Endothelial cell of umbilical vein (primary cell): Measurements from ENCODE around the gene PTK6. TPM values are rescaled to one million over a fixed set of nuclear protein-coding genes. Genes with fewer than 3 reads are reported as not detected.
A peak's percentile ranks its signal among the peaks of the same experiment; 100 is the strongest.

Experiments used
- BruUV-seq: library from RNA; stranded (reverse); fragments of 400-500 nt; replicated peaks from 2 replicates; lab custom pipeline; 2021; lab: Mats Ljungman, UMichigan
- CTCF ChIA-PET: fragments of 300-600, 350-600 bp; sonication (Branson Sonifier 250); formaldehyde crosslinking; loops from one replicate; lab custom pipeline; 2021; ENCODE audit warnings: antibody characterized with exemption, inconsistent platforms; lab: Charles Lee
- POLR2A ChIA-PET: fragments of 300-600, 350-600 bp; sonication (Branson Sonifier 250); formaldehyde crosslinking; loops from one replicate; lab custom pipeline; 2021; ENCODE audit warnings: antibody characterized with exemption, inconsistent platforms; lab: Charles Lee
- DNase-seq: peaks from one replicate; pipeline ENCODE4 v3.0.0-alpha.2; 2011; ENCODE audit warnings: low read depth, low spot score
- FAIRE-seq: peaks from 2 replicates; lab custom pipeline; 2011; peaks lifted over from hg19 to GRCh38; lab: Jason Lieb, UNC
- H2AFZ ChIP-seq: 2 replicates; pipeline ENCODE4 v1.6.0; 2012; ENCODE audit warnings: low read depth, low read length, control low read depth, inconsistent platforms
- H3K27ac ChIP-seq: 2 replicates; pipeline ENCODE4 v1.5.1; 2011; ENCODE audit warnings: low read depth, mild to moderate bottlenecking, control low read depth, low read length, moderate library complexity; ENCODE audit not compliant: insufficient read depth
- H3K27me3 ChIP-seq, 2 experiments: 2 replicates each; pipeline versions ENCODE4 v1.6.0 to v1.6.1; 2011; ENCODE audit warnings: low read length in 2 of 2, mixed read lengths in 1 of 2; ENCODE audit not compliant: control insufficient read depth in 2 of 2, insufficient read depth in 2 of 2
- H3K36me3 ChIP-seq, 2 experiments: 2 replicates in 1 of 2; 3 replicates in 1 of 2; pipeline ENCODE4 v1.5.1; 2011; ENCODE audit warnings: low read length in 2 of 2, mild to moderate bottlenecking in 1 of 2, moderate library complexity in 1 of 2; ENCODE audit not compliant: control insufficient read depth in 2 of 2, insufficient read depth in 2 of 2; ENCODE audit errors: extremely low read depth in 1 of 2
- H3K4me1 ChIP-seq: 3 replicates; pipeline ENCODE4 v1.5.1; 2011; ENCODE audit warnings: mild to moderate bottlenecking, low read length; ENCODE audit not compliant: control insufficient read depth, insufficient read depth; ENCODE audit errors: extremely low read depth
- H3K4me2 ChIP-seq: 2 replicates; pipeline ENCODE4 v1.6.1; 2011; ENCODE audit warnings: low read length, control low read depth, mixed read lengths; ENCODE audit not compliant: insufficient read depth
- H3K4me3 ChIP-seq, 3 experiments: fragments of 200-600 bp in 1 of 3; sonication (generic), shearing (Covaris generic) in 1 of 3; replicated peaks in 1 of 3; 2 replicates each; pipeline ENCODE4 v1.5.1; 2011 to 2016; ENCODE audit warnings: control low read depth in 3 of 3, low read length in 3 of 3, mild to moderate bottlenecking in 2 of 3, inconsistent platforms in 1 of 3, low read depth in 1 of 3, moderate library complexity in 1 of 3; ENCODE audit not compliant: insufficient read depth in 1 of 3
- H3K79me2 ChIP-seq: 2 replicates; pipeline ENCODE4 v1.6.0; 2012; ENCODE audit warnings: low read length, inconsistent platforms; ENCODE audit not compliant: control insufficient read depth, insufficient read depth
- H3K9ac ChIP-seq: replicated peaks from 2 replicates; pipeline ENCODE3; 2011; ENCODE audit warnings: low read length, control low read depth; ENCODE audit not compliant: insufficient read depth; ENCODE audit errors: extremely low read depth
- H3K9me1 ChIP-seq: replicated peaks from 3 replicates; pipeline ENCODE4 v1.6.0; 2011; ENCODE audit warnings: mild to moderate bottlenecking, low read length; ENCODE audit not compliant: control insufficient read depth, insufficient read depth; ENCODE audit errors: extremely low read depth
- H3K9me3 ChIP-seq: replicated peaks from 2 replicates; pipeline ENCODE4 v1.5.1; 2012; ENCODE audit warnings: low read length, inconsistent platforms; ENCODE audit not compliant: control insufficient read depth, insufficient read depth
- H4K20me1 ChIP-seq: replicated peaks from 2 replicates; pipeline ENCODE3; 2011; ENCODE audit warnings: mild to moderate bottlenecking, low read length; ENCODE audit not compliant: control insufficient read depth, insufficient read depth; ENCODE audit errors: extremely low read depth
- GATA2 ChIP-seq: IDR thresholded peaks from 2 replicates; pipeline ENCODE4 v1.7.0; 2011; ENCODE audit warnings: low read depth, mild to moderate bottlenecking, moderate library complexity, mixed read lengths, low read length; ENCODE audit not compliant: insufficient read length, insufficient read depth
- JUN ChIP-seq: IDR thresholded peaks from 2 replicates; pipeline ENCODE4 v1.6.1; 2011; ENCODE audit warnings: borderline replicate concordance, low read depth; ENCODE audit not compliant: insufficient read length, insufficient read depth
- MYC ChIP-seq: IDR thresholded peaks from one replicate; pipeline ENCODE4 v1.6.1; 2011; ENCODE audit warnings: mild to moderate bottlenecking, low read depth, low read length
- POLR2A ChIP-seq: IDR thresholded peaks from 2 replicates; pipeline ENCODE4 v1.6.1; 2012; ENCODE audit warnings: low read depth, mild to moderate bottlenecking, control low read depth, low read length
- POLR2AphosphoS5 ChIP-seq: IDR thresholded peaks from 2 replicates; pipeline ENCODE4 v1.6.1; 2012; ENCODE audit warnings: low read depth, mild to moderate bottlenecking, control low read depth, low read length, moderate library complexity; ENCODE audit not compliant: insufficient read depth
- dilution Hi-C: fragments of 300-500 bp; cut with MboI; formaldehyde crosslinking; loops from one replicate; pipeline ENCODE4 v1.15.0; 2019; ENCODE audit warnings: low sequenced_read_pairs; ENCODE audit not compliant: extremely low pct_ligation_motif_present
- intact Hi-C: fragments of 100-400 bp; cut with micrococcal nuclease; formaldehyde crosslinking; loops from one replicate; pipeline ENCODE4 v1.10.0; 2022
- polyA plus RNA-seq, 4 experiments: library from polyadenylated mRNA; depleted of rRNA in 3 of 4; stranded (reverse) in 3 of 4; unstranded in 1 of 4; fragments of >200 nt; gene quantifications; 2 replicates each; pipeline versions ENCODE4 v1.2.1 to v1.2.3, GENCODE V29; 2011 to 2012; ENCODE audit warnings: missing spikeins in 1 of 4
- total RNA-seq: library from RNA; stranded (reverse); gene quantifications from 2 replicates; pipeline ENCODE4 v1.2.3, GENCODE V29; 2021

The PTK6 gene
- total and polyA plus RNA-seq, 2 donors (not counting 3 experiments of a cell fraction or from before 2014, with no cell fraction given): 0.18 TPM; not detected in 1

DNA sequence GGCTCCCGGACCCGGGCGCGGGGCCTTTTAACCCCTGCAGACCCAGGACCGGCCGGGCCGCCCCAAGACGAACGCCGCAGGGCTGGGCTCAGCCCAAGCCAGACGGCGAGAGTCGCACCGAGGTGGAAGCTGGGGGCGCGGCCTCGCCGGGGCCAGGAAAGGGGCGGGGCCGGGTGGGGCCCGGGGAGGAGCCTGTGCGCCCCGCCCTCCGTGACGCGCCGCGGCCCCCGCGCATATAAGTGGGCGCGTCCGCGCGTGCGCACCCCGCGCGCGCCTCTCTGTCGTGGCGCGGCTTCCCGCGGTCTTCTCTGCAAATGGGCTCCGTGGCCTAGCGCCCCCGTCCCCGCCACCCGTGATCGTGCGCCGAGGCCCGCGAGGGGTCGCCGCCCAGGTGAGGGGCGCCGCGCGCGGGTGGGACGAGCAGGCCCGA is 16.7 kb downstream of the PTK6 start, which contains the start of gene PPDPF:
PPDPF (plus strand) TSS at position 262 of the 430 bp plus-strand sequence. CDS start 544 bp downstream, outside the sequence.
- DNase-seq: peak; percentile 68
- H3K27ac ChIP-seq: peak within 1 kb of the TSS; percentile 25
- ChIA-PET CTCF (interaction anchor here (0.6 to 2.5 kb wide), 11 partner anchors 9 to 460 kb away, joined by 3 to 28 read pairs (median 3); partner anchors contain the start of gene PTK6), POLR2A (interaction anchor here (0.6 to 2.0 kb wide), 7 partner anchors 9 to 170 kb away, joined by 3 to 9 read pairs (median 3); partner anchors contain the start of gene RTEL1)
- peaks cover 12% of the 10 kb centered on the region for H3K4me1 ChIP-seq
- H3K9me3 ChIP-seq: no peaks in the 10 kb centered on the region
- H3K27me3 ChIP-seq: no peaks in the 10 kb centered on the region
- H2AFZ ChIP-seq: peak within 1 kb of the TSS; percentile 86
- dilution Hi-C loops: no loop called here
- intact Hi-C loops: loop anchor here (1.0 kb wide), 2 partner anchors 24 to 422 kb away; no protein-coding TSS in a partner anchor
- H3K4me3 ChIP-seq: peak within 1 kb of the TSS; percentile 60 to 77 (median 69)
- H3K36me3 ChIP-seq: peaks cover 0 to 2% of the 10 kb centered on the region in 2 experiments
- H3K4me2 ChIP-seq: peak within 1 kb of the TSS; percentile 69
- no peaks in the 10 kb centered on the region for H4K20me1 ChIP-seq
- no peaks in the 10 kb centered on the region for H3K9me1 ChIP-seq
- peaks cover 16% of the 10 kb centered on the region for H3K79me2 ChIP-seq
- TF ChIP-seq POLR2AphosphoS5: peak; percentile 98
- no peak for TF ChIP-seq GATA2
- TF ChIP-seq JUN: no peak
- TF ChIP-seq POLR2A: peak; percentile 95
- TF ChIP-seq MYC: no peak
- no TSS peak for BruUV-seq
- H3K9ac ChIP-seq: peak within 1 kb of the TSS; percentile 81
- peak; percentile 80 for FAIRE-seq
